Stomach (tissue), 9 donors: ENCODE results near the gene NEDD4L. TPM values are rescaled to one million over a fixed set of nuclear protein-coding genes. Genes with fewer than 3 reads are reported as not detected.

ENCODE experiments used
- DNase-seq, 2 donors: peaks; one replicate each; pipeline versions ENCODE4 v3.0.0 to v3.0.0-alpha.2; 2013 to 2019
- H3K27ac ChIP-seq, 5 donors: fragments of 200-600 bp in 4 of 5; sonication (generic) in 4 of 5; one replicate each; pipeline ENCODE4 v1.5.1; 2013 to 2019; ENCODE audit warnings: mild to moderate bottlenecking in 1 of 5, moderate library complexity in 1 of 5
- H3K27me3 ChIP-seq, 3 donors: fragments of 200-600 bp; sonication (generic); one replicate each; pipeline ENCODE4 v1.5.1; 2017 to 2019; ENCODE audit warnings: mixed run types in 1 of 3
- H3K36me3 ChIP-seq, 4 donors: fragments of 200-600 bp; sonication (generic); 1 replicate in 3 of 4; 2 replicates in 1 of 4; pipeline ENCODE4 v1.5.1; 2016 to 2019
- H3K4me1 ChIP-seq, 4 donors: fragments of 200-600 bp; sonication (generic); one replicate each; pipeline ENCODE4 v1.5.1; 2016 to 2019
- H3K4me3 ChIP-seq, 4 donors: fragments of 200-600 bp; sonication (generic) in 3 of 4; one replicate each; pipeline ENCODE4 v1.5.1; 2016 to 2019; ENCODE audit warnings: mild to moderate bottlenecking in 1 of 4
- H3K9me3 ChIP-seq, 4 donors: fragments of 200-600 bp; sonication (generic); one replicate each; pipeline ENCODE4 v1.5.1; 2016 to 2019
- EP300 ChIP-seq: sonication (generic); formaldehyde crosslinking; IDR thresholded peaks from one replicate; pipeline ENCODE4 v1.6.1; 2017; ENCODE audit warnings: antibody characterized with exemption
- POLR2A ChIP-seq, 4 donors: fragments of 450-650 bp; IDR thresholded peaks; one replicate each; pipeline ENCODE4 v1.6.1; 2016; ENCODE audit warnings: antibody characterized with exemption in 4 of 4, control low read depth in 2 of 4, mild to moderate bottlenecking in 1 of 4, moderate library complexity in 1 of 4
- POLR2AphosphoS5 ChIP-seq, 3 donors: sonication (generic); formaldehyde crosslinking; IDR thresholded peaks; one replicate each; pipeline ENCODE4 v1.6.1; 2016; ENCODE audit warnings: antibody characterized with exemption in 3 of 3
- WGBS, 5 donors: extraction: QIAGEN DNeasy Blood & Tissue Kit in 3 of 5; methylation state at CpG; one replicate each; pipeline versions ENCODE4 v1.1.5 to v1.1.7; 2013 to 2018; 5-methylcytosine and 5-hydroxymethylcytosine counted together
- intact Hi-C: fragments of 100-400 bp; cut with DNase I; formaldehyde crosslinking; loops from one replicate; pipeline ENCODE4 v1.15.1; 2023; ENCODE audit warnings: low total_unique reads
- polyA plus RNA-seq, 3 donors: library from polyadenylated mRNA; stranded (reverse); fragments of 200-250 nt; gene quantifications; one replicate each; pipeline ENCODE4 v1.2.3, GENCODE V29; 2013
- total RNA-seq, 5 donors: library from RNA; depleted of rRNA; stranded (reverse); fragments of >200 nt; gene quantifications; one replicate each; pipeline versions ENCODE4 v1.1.0 to v1.2.3, GENCODE V29; 2014 to 2016
- TF ChIP-seq, protein P1 (sequence below), 7 experiments: fragments of 450-650 bp in 4 of 7; fragments of 200-600 bp in 3 of 7; sonication (generic) in 3 of 7; IDR thresholded peaks; one replicate each; pipeline ENCODE4 v1.5.1; 2016 to 2019; ENCODE audit warnings: antibody characterized with exemption in 7 of 7, control low read depth in 2 of 7, mild to moderate bottlenecking in 1 of 7
- donor health status: healthy with polysubstance abuse.
- donor health status: Bipolar disorder and iron deficiency.
- donor health status: healthy.

Gene NEDD4L
- total and polyA plus RNA-seq, 8 donors = 46.1 to 315 (median 129) TPM

DNA sequence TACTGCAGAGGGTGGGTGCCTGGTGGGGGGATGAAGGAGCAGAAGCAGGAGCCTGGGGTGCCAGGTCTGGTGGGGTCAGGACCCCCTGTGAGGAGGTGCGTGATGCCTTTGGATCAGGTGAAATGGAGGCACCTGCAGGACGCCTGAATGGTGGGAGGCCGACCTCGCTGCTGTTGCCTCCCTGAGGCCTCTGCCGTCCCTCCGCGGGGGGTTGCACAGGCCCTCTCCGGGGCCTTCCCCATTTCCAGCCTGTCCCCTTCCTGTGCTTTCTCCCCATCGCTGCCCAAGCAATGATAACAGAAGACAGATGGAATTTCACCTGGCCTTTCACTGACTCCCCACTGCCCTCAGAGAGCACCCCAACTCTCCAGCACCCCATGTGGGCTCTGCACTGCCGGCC lies 325.6 kb downstream of the NEDD4L start:
- peaks cover 60 to 100% (median 96%) of the 10 kb centered on the region in 4 donors for H3K36me3 ChIP-seq
- no peaks in the 10 kb centered on the region for H3K27me3 ChIP-seq
- no peak overlapping the region for H3K27ac ChIP-seq
- intact Hi-C loops = no loop called here
- no peak overlapping the region for H3K4me3 ChIP-seq
- no peaks in the 10 kb centered on the region for H3K4me1 ChIP-seq
- no peak for TF ChIP-seq POLR2AphosphoS5 (IDR thresholded peaks at IDR 0.05)
- TF ChIP-seq, protein P1, sequence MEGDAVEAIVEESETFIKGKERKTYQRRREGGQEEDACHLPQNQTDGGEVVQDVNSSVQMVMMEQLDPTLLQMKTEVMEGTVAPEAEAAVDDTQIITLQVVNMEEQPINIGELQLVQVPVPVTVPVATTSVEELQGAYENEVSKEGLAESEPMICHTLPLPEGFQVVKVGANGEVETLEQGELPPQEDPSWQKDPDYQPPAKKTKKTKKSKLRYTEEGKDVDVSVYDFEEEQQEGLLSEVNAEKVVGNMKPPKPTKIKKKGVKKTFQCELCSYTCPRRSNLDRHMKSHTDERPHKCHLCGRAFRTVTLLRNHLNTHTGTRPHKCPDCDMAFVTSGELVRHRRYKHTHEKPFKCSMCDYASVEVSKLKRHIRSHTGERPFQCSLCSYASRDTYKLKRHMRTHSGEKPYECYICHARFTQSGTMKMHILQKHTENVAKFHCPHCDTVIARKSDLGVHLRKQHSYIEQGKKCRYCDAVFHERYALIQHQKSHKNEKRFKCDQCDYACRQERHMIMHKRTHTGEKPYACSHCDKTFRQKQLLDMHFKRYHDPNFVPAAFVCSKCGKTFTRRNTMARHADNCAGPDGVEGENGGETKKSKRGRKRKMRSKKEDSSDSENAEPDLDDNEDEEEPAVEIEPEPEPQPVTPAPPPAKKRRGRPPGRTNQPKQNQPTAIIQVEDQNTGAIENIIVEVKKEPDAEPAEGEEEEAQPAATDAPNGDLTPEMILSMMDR (IDR thresholded peaks at IDR 0.05) = no peak
- TF ChIP-seq POLR2A (IDR thresholded peaks at IDR 0.05) = no peak
- TF ChIP-seq EP300 = no peak
- no peak for DNase-seq
- H3K9me3 ChIP-seq = no peaks in the 10 kb centered on the region
- 93 to 98% (median 97%) methylated on average over 9 to 10 of the region's 10 CpGs for WGBS, 5 donors

DNA sequence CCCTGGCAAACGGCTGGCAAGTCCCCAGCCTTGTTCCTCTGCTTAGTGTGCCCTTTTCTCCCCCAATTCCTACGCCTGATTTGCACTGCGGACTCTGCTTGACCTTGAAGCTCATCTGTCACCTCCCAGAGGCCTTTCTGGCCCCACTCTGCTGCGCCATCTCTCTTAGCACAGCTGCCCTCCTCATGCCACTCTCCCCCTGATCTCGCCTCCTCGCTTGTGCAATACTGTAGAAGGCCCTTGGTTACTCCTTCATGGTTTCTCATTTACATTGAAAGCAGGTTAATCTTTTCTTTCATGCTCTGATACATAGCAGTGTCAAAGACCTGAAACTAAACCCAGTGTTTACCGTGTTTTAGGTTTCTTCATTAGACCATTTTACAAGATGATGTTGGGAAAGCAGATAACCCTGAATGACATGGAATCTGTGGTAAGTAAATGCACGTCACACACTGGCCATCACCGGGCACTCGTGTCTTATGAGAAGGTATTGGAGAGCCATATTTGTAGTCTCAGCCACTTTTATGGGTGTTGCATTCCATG lies 326.1 kb downstream of the NEDD4L start:
- Histone ChIP-seq H3K27ac (no peak overlapping the region), H3K27me3 (no peaks in the 10 kb centered on the region), H3K9me3 (no peaks in the 10 kb centered on the region), H3K4me3 (no peak overlapping the region), H3K36me3 (peaks cover 57 to 100% (median 96%) of the 10 kb centered on the region in 4 donors), H3K4me1 (no peaks in the 10 kb centered on the region)
- DNase-seq = no peak
- intact Hi-C loops = no loop called here
- TF ChIP-seq POLR2A (IDR thresholded peaks at IDR 0.05) (no peak), POLR2AphosphoS5 (IDR thresholded peaks at IDR 0.05) (no peak), EP300 (no peak)
- WGBS, 5 donors = 91 to 95% (median 93%) methylated on average over 10 of the region's 10 CpGs

DNA sequence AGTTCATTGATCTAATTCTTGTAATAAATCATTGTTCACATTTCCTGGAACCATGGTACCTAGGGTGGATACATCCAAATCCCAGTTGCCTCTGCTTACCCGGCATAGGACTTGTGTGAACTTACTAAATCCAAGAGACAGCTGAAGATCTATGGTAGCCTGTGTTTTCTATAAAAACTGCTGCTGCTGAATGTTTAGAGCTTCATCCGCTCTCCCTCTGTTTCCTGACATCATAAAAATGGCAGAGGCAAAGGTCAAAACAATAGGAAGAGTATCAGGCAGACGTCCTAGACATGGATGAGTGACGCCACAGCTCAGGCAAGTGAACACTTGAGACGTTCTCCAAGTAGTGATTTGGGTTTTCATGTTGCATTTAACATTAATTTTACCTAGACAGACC lies 326.6 kb downstream of the NEDD4L start:
- 80 to 85% (median 82%) methylated on average over 5 of the region's 5 CpGs for WGBS, 5 donors
- Histone ChIP-seq H3K36me3 (peaks cover 52 to 100% (median 96%) of the 10 kb centered on the region in 4 donors), H3K27me3 (no peaks in the 10 kb centered on the region), H3K9me3 (no peaks in the 10 kb centered on the region), H3K4me3 (no peak overlapping the region), H3K27ac (no peak overlapping the region), H3K4me1 (no peaks in the 10 kb centered on the region)
- no peak for DNase-seq
- TF ChIP-seq, protein P1 (IDR thresholded peaks at IDR 0.05) = no peak
- TF ChIP-seq EP300 = no peak
- TF ChIP-seq POLR2A (IDR thresholded peaks at IDR 0.05) = no peak
- TF ChIP-seq POLR2AphosphoS5 (IDR thresholded peaks at IDR 0.05) = no peak
- intact Hi-C loops = no loop called here

DNA sequence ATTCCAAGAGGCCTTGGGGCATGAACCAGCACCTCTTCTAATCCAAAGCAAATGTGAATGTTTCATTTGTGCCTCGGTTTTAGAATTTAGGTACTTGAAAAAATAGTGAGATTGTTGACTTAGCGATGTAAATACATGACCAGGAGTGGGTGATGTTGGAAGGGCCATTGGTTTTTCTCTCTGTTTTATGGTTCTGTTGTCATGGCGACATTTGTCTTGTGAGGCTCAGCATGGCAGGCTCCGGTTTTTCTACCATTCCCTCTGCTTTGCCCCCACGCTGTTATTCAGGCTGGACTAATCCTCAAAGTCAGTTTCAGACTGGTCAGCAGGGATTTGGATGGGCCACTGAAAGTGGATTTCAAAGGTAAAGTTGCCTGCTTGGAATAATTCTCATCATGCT lies 329.5 kb downstream of the NEDD4L start:
- 85 to 95% (median 88%) methylated on average over 5 of the region's 5 CpGs for WGBS, 5 donors
- Histone ChIP-seq H3K36me3 (peaks cover 43 to 100% (median 99%) of the 10 kb centered on the region in 4 donors), H3K4me1 (no peaks in the 10 kb centered on the region), H3K27ac (no peak overlapping the region), H3K9me3 (no peaks in the 10 kb centered on the region), H3K4me3 (no peak overlapping the region), H3K27me3 (no peaks in the 10 kb centered on the region)
- TF ChIP-seq EP300 = no peak
- TF ChIP-seq POLR2AphosphoS5 (IDR thresholded peaks at IDR 0.05) = no peak
- TF ChIP-seq, protein P1 (IDR thresholded peaks at IDR 0.05) = no peak
- no peak for TF ChIP-seq POLR2A (IDR thresholded peaks at IDR 0.05)
- no peak for DNase-seq
- intact Hi-C loops = no loop called here

DNA sequence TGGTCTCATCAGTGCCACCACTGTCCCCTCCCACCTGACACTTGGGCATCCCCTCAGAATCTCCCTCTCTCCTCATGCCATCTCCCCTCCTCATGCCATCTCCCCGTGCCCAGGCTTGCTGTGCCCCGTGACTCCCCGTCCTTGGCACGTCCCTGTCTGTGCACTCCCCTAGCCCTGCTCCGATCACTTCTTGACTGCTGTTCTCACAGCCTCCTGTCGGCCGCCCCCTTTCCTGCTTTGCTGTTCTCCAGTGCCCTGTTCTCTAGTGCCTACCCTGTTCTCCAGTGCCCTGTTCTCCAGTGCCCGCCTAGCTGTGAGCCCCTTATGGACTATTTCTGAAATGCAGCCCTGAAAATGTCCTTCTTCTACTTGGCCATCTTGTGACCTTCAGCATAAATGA lies 331.0 kb downstream of the NEDD4L start:
- intact Hi-C loops = no loop called here
- no peaks in the 10 kb centered on the region for H3K9me3 ChIP-seq
- no peak overlapping the region for H3K4me3 ChIP-seq
- H3K36me3 ChIP-seq = peaks cover 37 to 99% (median 98%) of the 10 kb centered on the region in 4 donors
- no peaks in the 10 kb centered on the region for H3K4me1 ChIP-seq
- no peak overlapping the region for H3K27ac ChIP-seq
- H3K27me3 ChIP-seq = no peaks in the 10 kb centered on the region
- 93 to 98% (median 97%) methylated on average over 8 of the region's 8 CpGs for WGBS, 5 donors
- no peak for DNase-seq
- TF ChIP-seq, protein P1 (IDR thresholded peaks at IDR 0.05) = no peak
- TF ChIP-seq POLR2A (IDR thresholded peaks at IDR 0.05) (no peak), EP300 (no peak), POLR2AphosphoS5 (IDR thresholded peaks at IDR 0.05) (no peak)
